HepG2 (cell line): ENCODE measurements around the gene AIDA. TPM values are rescaled to one million over a fixed set of nuclear protein-coding genes. Genes with fewer than 3 reads are reported as not detected.

Experiments used
- polyA plus RNA-seq, 8 experiments: library from polyadenylated mRNA; depleted of rRNA in 3 of 8; stranded (reverse) in 7 of 8; unstranded in 1 of 8; fragments of >200 nt; fragmentation: Illumina TruSeq in 4 of 8; extraction: Trizol in 4 of 8; gene quantifications; 2 replicates each; pipeline versions ENCODE4 v1.2.1 to v1.2.3, GENCODE V29; 2011 to 2016; ENCODE audit warnings: low read depth in 4 of 8, missing spikeins in 1 of 8, mixed read lengths in 1 of 8; ENCODE audit not compliant: insufficient read depth in 1 of 8
- total RNA-seq, 5 experiments: library from RNA; depleted of rRNA; stranded (reverse); fragments of >200 nt; fragmentation: Illumina TruSeq; extraction: Trizol; gene quantifications; 2 replicates each; pipeline ENCODE4 v1.2.3, GENCODE V29; 2016; ENCODE audit warnings: low read depth in 1 of 5

Gene AIDA
- total and polyA plus RNA-seq, 2 of the 13 experiments (the other 11 are each of a cell fraction or from before 2014, with no cell fraction given), result 17.5 to 35.4 TPM

Other genes starting within 250 kb of the AIDA start
- 0.07 and 0.53 TPM in 2 replicates for gene HHIPL2, start 164.4 kb downstream of the AIDA start, total RNA-seq (2016; rRNA removed; fragmentation: Illumina TruSeq; extraction: Trizol)
- 0.46 and 1.3 TPM in 2 replicates for gene HHIPL2, start 164.4 kb downstream of the AIDA start, polyA plus RNA-seq (2011; rRNA removed)
- 10.7 and 15.9 TPM in 2 replicates for gene TAF1A, start 122.6 kb downstream of the AIDA start, total RNA-seq (2016; rRNA removed; fragmentation: Illumina TruSeq; extraction: Trizol)
- gene TAF1A, start 122.6 kb downstream of the AIDA start, polyA plus RNA-seq (2011; rRNA removed), result 3.0 and 3.3 TPM in 2 replicates
- gene MIA3, start 94.4 kb downstream of the AIDA start, total RNA-seq (2016; rRNA removed; fragmentation: Illumina TruSeq; extraction: Trizol), result 27.4 and 48.7 TPM in 2 replicates
- gene MIA3, start 94.4 kb downstream of the AIDA start, polyA plus RNA-seq (2011; rRNA removed), result 45.2 and 45.6 TPM in 2 replicates
- gene BROX, start 73 bp upstream of the AIDA start, total RNA-seq (2016; rRNA removed; fragmentation: Illumina TruSeq; extraction: Trizol), result 33.2 and 52.5 TPM in 2 replicates
- gene BROX, start 73 bp upstream of the AIDA start, polyA plus RNA-seq (2011; rRNA removed), result 3.9 and 4.4 TPM in 2 replicates
- not detected in 2 replicates for gene FAM177B, start 24.7 kb upstream of the AIDA start, total RNA-seq (2016; rRNA removed; fragmentation: Illumina TruSeq; extraction: Trizol)
- 0.05 and 0.20 TPM in 2 replicates for gene FAM177B, start 24.7 kb upstream of the AIDA start, polyA plus RNA-seq (2011; rRNA removed)
- 1.2 and 1.9 TPM in 2 replicates for gene DISP1, start 102.5 kb upstream of the AIDA start, total RNA-seq (2016; rRNA removed; fragmentation: Illumina TruSeq; extraction: Trizol)
- 1.8 and 2.0 TPM in 2 replicates for gene DISP1, start 102.5 kb upstream of the AIDA start, polyA plus RNA-seq (2011; rRNA removed)